Fibroblast of lung (primary cell): ENCODE results near the gene LILRB5.

Experiments used
- CTCF ChIP-seq, 2 donors: IDR thresholded peaks in 1 of 2; conservative IDR thresholded peaks in 1 of 2; 1 replicate in 1 of 2; 2 replicates in 1 of 2; pipeline ENCODE4 v1.5.1; 2011 to 2012; ENCODE audit warnings: low read length in 2 of 2, control low read depth in 1 of 2, inconsistent platforms in 1 of 2, low read depth in 1 of 2, mild to moderate bottlenecking in 1 of 2
- EZH2 ChIP-seq: IDR thresholded peaks from 2 replicates; pipeline ENCODE4 v1.5.1; 2012; ENCODE audit warnings: low read length, control low read depth, mild to moderate bottlenecking; ENCODE audit errors: missing control alignments

- TF ChIP-seq CTCF (conservative IDR thresholded peaks at IDR 0.05 in 1 of 2, IDR thresholded peaks at IDR 0.05 in 1 of 2; ENCODE audit: low read depth in 1 of 2, low read length in 2 of 2) (no peak), EZH2 (no peak)
These were observed 41.5 kb upstream of the LILRB5 start for GRCh38 chr19:54298357-54299125.
